ACC112 (cell line): ENCODE measurements around the gene HPSE2.

ENCODE experiments used
- H2AFZ ChIP-seq: fragments of 200-600 bp; sonication (generic); one replicate; pipeline ENCODE4 v1.6.0; 2017; ENCODE audit warnings: antibody characterized with exemption, low read length; ENCODE audit not compliant: unreplicated experiment
- H3K27ac ChIP-seq: fragments of 200-600 bp; sonication (generic); 2 replicates; pipeline ENCODE4 v1.5.1; 2014; ENCODE audit warnings: low read depth, mild to moderate bottlenecking, antibody characterized with exemption, low read length, moderate library complexity
- H3K27me3 ChIP-seq: fragments of 200-600 bp; sonication (generic); 2 replicates; pipeline ENCODE4 v1.6.1; 2014; ENCODE audit warnings: mild to moderate bottlenecking, antibody characterized with exemption, low read length, moderate library complexity, mixed read lengths; ENCODE audit not compliant: insufficient read depth
- H3K36me3 ChIP-seq: fragments of 200-600 bp; sonication (generic); 2 replicates; pipeline ENCODE4 v1.6.1; 2016; ENCODE audit warnings: mild to moderate bottlenecking, antibody characterized with exemption, low read length, moderate library complexity, mixed read lengths; ENCODE audit not compliant: insufficient read depth
- H3K4me1 ChIP-seq: fragments of 200-600 bp; sonication (generic); one replicate; pipeline ENCODE4 v1.6.1; 2016; ENCODE audit warnings: low read length, mixed read lengths; ENCODE audit not compliant: insufficient read depth, unreplicated experiment, control insufficient read depth
- H3K4me3 ChIP-seq: fragments of 200-600 bp; sonication (generic); 2 replicates; pipeline ENCODE4 v1.5.1; 2014; ENCODE audit warnings: mild to moderate bottlenecking, low read depth, low read length
- H3K79me2 ChIP-seq: fragments of 200-600 bp; sonication (generic); one replicate; pipeline ENCODE4 v1.6.0; 2016; ENCODE audit warnings: low read length; ENCODE audit not compliant: control insufficient read depth, unreplicated experiment, insufficient read depth

Gene HPSE2

GRCh38 chr10:98901441-98902110, 334.1 kb downstream of the HPSE2 start:
- Histone ChIP-seq H3K79me2 (no peaks in the 10 kb centered on the region), H3K4me1 (no peaks in the 10 kb centered on the region), H3K36me3 (no peaks in the 10 kb centered on the region), H2AFZ (no peak overlapping the region), H3K27me3 (no peaks in the 10 kb centered on the region), H3K27ac (no peak overlapping the region), H3K4me3 (no peak overlapping the region)

DNA sequence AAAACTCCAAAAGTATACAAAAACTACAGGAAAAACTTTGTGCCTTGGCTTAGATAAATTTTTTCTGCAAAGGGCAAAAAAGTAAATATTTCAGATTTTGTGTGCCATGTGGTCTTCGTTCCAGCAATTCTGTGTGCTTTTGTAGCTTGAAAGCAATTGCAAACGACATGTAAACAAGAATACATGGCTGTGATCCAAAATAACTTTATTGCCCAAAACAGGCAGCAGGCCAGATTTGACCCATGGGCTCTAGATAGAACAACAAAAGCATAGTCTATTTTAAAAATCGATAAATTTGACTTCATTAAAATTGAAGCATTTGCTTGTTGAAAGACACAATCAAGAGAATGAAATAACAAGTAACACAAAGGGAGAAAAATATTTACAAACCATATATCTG, 336.6 kb downstream of the HPSE2 start:
- Histone ChIP-seq H3K27ac (no peak overlapping the region), H3K4me3 (no peak overlapping the region), H3K27me3 (no peaks in the 10 kb centered on the region), H3K79me2 (no peaks in the 10 kb centered on the region), H3K4me1 (no peaks in the 10 kb centered on the region), H2AFZ (no peak overlapping the region), H3K36me3 (no peaks in the 10 kb centered on the region)

DNA sequence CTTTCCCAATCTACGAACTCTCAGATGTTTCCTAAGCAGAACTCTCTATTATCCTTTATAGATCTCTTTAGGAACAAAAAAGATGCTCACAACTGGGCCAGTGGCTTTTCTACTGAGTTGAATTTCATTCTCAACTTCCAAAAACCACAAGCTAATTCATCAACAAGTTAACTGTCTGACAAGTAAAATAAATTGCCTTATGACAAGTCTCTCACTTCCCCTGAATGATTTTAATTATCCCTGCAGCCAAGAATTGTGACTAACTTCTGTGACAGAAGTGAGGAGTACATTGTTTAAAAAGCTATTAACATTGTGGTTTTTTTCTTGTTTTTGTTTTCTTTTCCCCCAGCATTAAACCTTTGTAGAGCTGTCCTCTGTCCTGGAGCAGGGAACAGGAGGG, 343.1 kb downstream of the HPSE2 start:
- Histone ChIP-seq H3K4me1 (no peaks in the 10 kb centered on the region), H3K36me3 (no peaks in the 10 kb centered on the region), H3K27ac (no peak overlapping the region), H2AFZ (no peak overlapping the region), H3K4me3 (no peak overlapping the region), H3K79me2 (no peaks in the 10 kb centered on the region), H3K27me3 (no peaks in the 10 kb centered on the region)

DNA sequence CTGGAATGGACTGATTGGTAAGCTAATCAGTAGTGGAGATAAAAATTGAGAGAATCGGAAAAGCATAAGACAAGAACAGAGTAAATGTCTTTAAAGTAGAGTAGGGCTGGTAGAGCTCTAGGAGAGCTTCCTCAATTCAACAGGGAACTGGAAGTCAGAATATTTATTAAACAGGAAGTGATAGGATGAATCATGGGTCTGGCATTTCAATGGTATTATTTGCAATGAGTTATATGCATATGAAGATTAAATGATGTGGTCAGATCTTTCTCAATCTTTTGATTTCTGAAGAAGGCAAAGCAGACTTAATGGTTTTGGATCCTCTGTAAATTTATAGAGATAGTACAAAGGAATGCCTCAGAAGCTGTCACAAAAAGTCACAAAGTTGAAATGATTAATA, 349.0 kb downstream of the HPSE2 start:
- Histone ChIP-seq H3K36me3 (no peaks in the 10 kb centered on the region), H3K4me1 (no peaks in the 10 kb centered on the region), H3K4me3 (no peak overlapping the region), H3K27ac (no peak overlapping the region), H3K79me2 (no peaks in the 10 kb centered on the region), H3K27me3 (no peaks in the 10 kb centered on the region), H2AFZ (no peak overlapping the region)

DNA sequence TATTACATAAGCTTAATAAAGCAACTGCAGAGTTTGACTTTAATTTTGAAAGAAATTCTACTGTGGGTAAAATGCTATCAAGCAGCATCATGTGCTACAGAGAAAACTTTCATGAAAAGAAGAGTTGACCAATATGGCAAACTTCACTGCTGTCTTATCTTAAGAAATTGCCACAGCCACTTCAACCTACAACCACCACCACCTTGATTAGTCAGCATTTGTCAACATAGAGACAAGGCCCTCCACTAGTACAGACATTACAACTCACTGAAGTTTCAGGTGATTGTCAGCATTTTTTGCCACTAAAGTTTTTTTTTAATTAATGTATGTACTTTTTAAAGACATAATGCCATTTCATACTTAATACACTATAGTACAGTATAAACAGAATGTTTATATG, 350.3 kb downstream of the HPSE2 start:
- Histone ChIP-seq H2AFZ (no peak overlapping the region), H3K27me3 (no peaks in the 10 kb centered on the region), H3K4me3 (no peak overlapping the region), H3K36me3 (no peaks in the 10 kb centered on the region), H3K79me2 (no peaks in the 10 kb centered on the region), H3K27ac (no peak overlapping the region), H3K4me1 (no peaks in the 10 kb centered on the region)

DNA sequence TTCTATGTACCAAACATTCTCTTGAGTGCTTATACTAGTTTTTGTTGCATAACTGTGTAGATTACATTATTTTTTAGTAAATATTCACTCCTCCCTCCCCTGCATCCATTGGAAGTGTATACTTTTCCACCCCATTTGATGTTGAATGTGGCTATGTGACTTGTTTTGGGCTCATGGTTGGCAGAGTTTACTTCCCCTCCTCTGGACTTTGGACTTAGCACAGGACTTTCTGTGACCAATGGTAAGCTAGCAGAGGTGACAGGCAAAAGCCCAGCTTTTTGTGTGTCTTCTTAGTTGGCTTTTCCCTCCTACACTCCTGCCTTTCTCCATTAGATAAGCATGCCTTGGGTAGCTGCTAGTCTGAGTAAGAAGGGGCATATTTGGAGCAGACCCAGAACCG, 353.9 kb downstream of the HPSE2 start:
- no peaks in the 10 kb centered on the region for H3K27me3 ChIP-seq
- no peak overlapping the region for H3K4me3 ChIP-seq
- H3K4me1 ChIP-seq: no peaks in the 10 kb centered on the region
- no peaks in the 10 kb centered on the region for H3K36me3 ChIP-seq
- H3K27ac ChIP-seq: no peak overlapping the region
- no peaks in the 10 kb centered on the region for H3K79me2 ChIP-seq
- no peak overlapping the region for H2AFZ ChIP-seq

GRCh38 chr10:98880971-98881370, 354.7 kb downstream of the HPSE2 start:
- Histone ChIP-seq H3K27me3 (no peaks in the 10 kb centered on the region), H3K79me2 (no peaks in the 10 kb centered on the region), H3K27ac (no peak overlapping the region), H3K4me3 (no peak overlapping the region), H3K4me1 (no peaks in the 10 kb centered on the region), H2AFZ (no peak overlapping the region), H3K36me3 (no peaks in the 10 kb centered on the region)

DNA sequence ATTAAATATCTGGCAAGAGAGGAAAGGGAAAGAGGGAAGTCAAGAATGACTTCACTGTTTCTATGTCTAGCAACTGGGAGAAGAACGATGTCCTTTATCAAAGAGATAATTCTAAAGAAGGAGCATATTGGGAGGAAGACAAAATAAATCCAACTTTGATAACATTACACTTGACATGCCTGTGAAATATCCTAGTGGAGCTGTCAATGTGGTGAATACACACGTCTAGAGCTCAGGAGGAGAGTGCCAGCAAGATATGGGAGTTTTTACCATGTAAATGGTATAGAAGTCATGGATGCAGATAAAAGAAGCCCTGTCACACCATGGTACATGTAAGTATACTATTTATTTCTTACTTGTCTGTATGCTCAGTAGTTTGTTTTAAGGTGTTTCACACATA, 356.7 kb downstream of the HPSE2 start:
- Histone ChIP-seq H3K79me2 (no peaks in the 10 kb centered on the region), H3K4me3 (no peak overlapping the region), H3K27me3 (no peaks in the 10 kb centered on the region), H3K27ac (no peak overlapping the region), H3K36me3 (no peaks in the 10 kb centered on the region), H3K4me1 (no peaks in the 10 kb centered on the region), H2AFZ (no peak overlapping the region)

- H2AFZ ChIP-seq: no peak overlapping the region
- no peaks in the 10 kb centered on the region for H3K4me1 ChIP-seq
- no peaks in the 10 kb centered on the region for H3K27me3 ChIP-seq
- no peak overlapping the region for H3K4me3 ChIP-seq
- H3K79me2 ChIP-seq: no peaks in the 10 kb centered on the region
- no peaks in the 10 kb centered on the region for H3K36me3 ChIP-seq
- H3K27ac ChIP-seq: no peak overlapping the region
Measured at GRCh38 chr10:98878418-98878817, 357.2 kb downstream of the HPSE2 start.

DNA sequence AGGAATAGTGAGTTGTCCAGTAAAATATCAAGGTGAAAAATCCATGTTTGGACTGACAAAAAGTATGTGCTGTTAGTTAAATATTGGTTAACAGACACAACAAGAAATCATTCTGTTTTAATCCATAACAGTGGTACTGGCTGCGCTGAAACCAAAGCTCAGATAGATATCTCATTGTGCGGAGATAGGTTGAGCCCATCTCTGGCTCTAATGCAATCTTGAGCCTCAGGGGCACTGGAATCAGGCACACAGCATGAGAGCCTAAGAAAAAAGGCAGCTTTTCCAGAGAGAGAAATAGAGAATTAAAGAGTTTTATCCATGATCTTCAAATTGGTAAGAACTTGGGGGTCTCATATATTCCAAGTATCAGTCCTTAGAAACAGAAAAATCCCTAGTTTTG, 373.7 kb downstream of the HPSE2 start:
- Histone ChIP-seq H3K4me1 (no peaks in the 10 kb centered on the region), H3K27ac (no peak overlapping the region), H3K27me3 (no peaks in the 10 kb centered on the region), H2AFZ (no peak overlapping the region), H3K4me3 (no peak overlapping the region), H3K79me2 (no peaks in the 10 kb centered on the region), H3K36me3 (no peaks in the 10 kb centered on the region)

DNA sequence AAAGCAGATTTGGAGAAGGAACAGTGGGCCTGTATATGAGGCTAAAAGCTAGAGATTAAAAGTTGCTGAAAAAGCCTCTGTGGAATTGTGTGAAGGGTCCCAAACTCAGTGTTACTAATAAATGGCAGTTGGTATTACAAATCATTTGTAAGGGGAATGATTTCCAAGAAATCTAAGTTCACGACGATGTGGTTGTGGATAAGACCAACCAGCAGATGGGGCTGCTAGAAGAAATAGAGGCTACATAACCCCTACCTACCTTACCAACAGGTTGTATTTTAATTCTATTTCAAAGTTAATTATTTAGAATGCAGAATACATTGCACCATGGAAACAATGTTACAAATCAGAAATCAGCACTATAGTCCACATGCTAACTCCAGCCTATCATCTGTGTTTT, 377.1 kb downstream of the HPSE2 start:
- H3K4me1 ChIP-seq: no peaks in the 10 kb centered on the region
- no peak overlapping the region for H3K4me3 ChIP-seq
- no peaks in the 10 kb centered on the region for H3K79me2 ChIP-seq

More for the DNA sequence above, 377.1 kb downstream of the HPSE2 start:
- Histone ChIP-seq H2AFZ (no peak overlapping the region), H3K36me3 (no peaks in the 10 kb centered on the region), H3K27ac (no peak overlapping the region), H3K27me3 (no peaks in the 10 kb centered on the region)
